IMR-90 (cell line): ENCODE measurements around the gene SVBP. TPM values are rescaled to one million over a fixed set of nuclear protein-coding genes. Genes with fewer than 3 reads are reported as not detected.

Experiments used
- ATAC-seq: fragments of 200-7000 bp; cut with Tn5 transposase; 2 replicates; pipeline ENCODE4 v1.9.1; 2020; ENCODE audit warnings: low read depth, mild to moderate bottlenecking, moderate library complexity
- BruUV-seq: library from RNA; stranded (reverse); fragments of 400-500 nt; replicated peaks from 2 replicates; lab custom pipeline; 2021; lab: Mats Ljungman, UMichigan
- CTCF ChIA-PET: fragments of 300-600 bp; formaldehyde crosslinking; extraction: SDS; loops from one replicate; lab custom pipeline; 2021; ENCODE audit warnings: antibody characterized with exemption; lab: Yijun Ruan, JAX
- POLR2A ChIA-PET: fragments of 300-600 bp; sonication (Branson Sonifier 250); formaldehyde crosslinking; loops from one replicate; lab custom pipeline; 2022; ENCODE audit warnings: antibody characterized with exemption; ENCODE audit not compliant: unreplicated experiment; lab: Charles Lee
- DNase-seq: peaks from one replicate; pipeline ENCODE4 v3.0.0; 2013
- H2AFZ ChIP-seq: replicated peaks from 2 replicates; pipeline ENCODE3; 2013; ENCODE audit warnings: low read length, mild to moderate bottlenecking; ENCODE audit not compliant: poor library complexity
- H2AK5ac ChIP-seq: 2 replicates; pipeline ENCODE4 v1.6.1; 2013; ENCODE audit warnings: low read depth, low read length, inconsistent platforms
- H2AK9ac ChIP-seq: replicated peaks from 2 replicates; pipeline ENCODE3; 2013; ENCODE audit warnings: mild to moderate bottlenecking, low read depth, low read length, moderate library complexity; ENCODE audit not compliant: poor library complexity
- H2BK120ac ChIP-seq: 2 replicates; pipeline ENCODE4 v1.6.1; 2013; ENCODE audit warnings: low read depth, low read length, inconsistent platforms
- H2BK15ac ChIP-seq: 3 replicates; pipeline ENCODE4 v1.6.1; 2013; ENCODE audit warnings: low read depth, low read length, inconsistent platforms
- H2BK20ac ChIP-seq: 2 replicates; pipeline ENCODE4 v1.6.1; 2013; ENCODE audit warnings: low read depth, mild to moderate bottlenecking, inconsistent platforms, low read length, moderate library complexity
- H2BK5ac ChIP-seq: 2 replicates; pipeline ENCODE4 v1.6.1; 2013; ENCODE audit warnings: mild to moderate bottlenecking, low read depth, low read length, inconsistent platforms; ENCODE audit not compliant: poor library complexity, severe bottlenecking
- H3K14ac ChIP-seq: replicated peaks from 2 replicates; pipeline ENCODE4 v1.6.1; 2013; ENCODE audit warnings: low read depth, low read length, inconsistent platforms
- H3K18ac ChIP-seq: 2 replicates; pipeline ENCODE4 v1.6.1; 2013; ENCODE audit warnings: low read depth, low read length, control low read depth
- H3K23ac ChIP-seq: 2 replicates; pipeline ENCODE4 v1.6.1; 2013; ENCODE audit warnings: low read depth, low read length, inconsistent platforms
- H3K27ac ChIP-seq: 2 replicates; pipeline ENCODE4 v1.5.1; 2013; ENCODE audit warnings: mild to moderate bottlenecking, control low read depth, low read length; ENCODE audit not compliant: insufficient read depth
- H3K27me3 ChIP-seq: 2 replicates; pipeline ENCODE4 v1.6.1; 2013; ENCODE audit warnings: low read length; ENCODE audit not compliant: control insufficient read depth, insufficient read depth
- H3K36me3 ChIP-seq: 2 replicates; pipeline ENCODE4 v1.6.1; 2013; ENCODE audit warnings: low read length, mixed read lengths; ENCODE audit not compliant: control insufficient read depth, insufficient read depth
- H3K4ac ChIP-seq: 2 replicates; pipeline ENCODE4 v1.6.1; 2013; ENCODE audit warnings: low read depth, low read length, inconsistent platforms
- H3K4me1 ChIP-seq: 2 replicates; pipeline ENCODE4 v1.6.1; 2013; ENCODE audit warnings: low read length, mixed read lengths; ENCODE audit not compliant: control insufficient read depth, insufficient read depth
- H3K4me2 ChIP-seq: 2 replicates; pipeline ENCODE4 v1.6.1; 2013; ENCODE audit warnings: low read depth, mild to moderate bottlenecking, control low read depth, low read length, moderate library complexity
- H3K4me3 ChIP-seq: 2 replicates; pipeline ENCODE4 v1.5.1; 2013; ENCODE audit warnings: low read depth, mild to moderate bottlenecking, control low read depth, low read length, moderate library complexity; ENCODE audit not compliant: insufficient read depth
- H3K56ac ChIP-seq: 2 replicates; pipeline ENCODE4 v1.6.1; 2013; ENCODE audit warnings: low read length, inconsistent platforms; ENCODE audit not compliant: insufficient read depth; ENCODE audit errors: extremely low read depth
- H3K79me1 ChIP-seq, 2 experiments: 2 replicates each; pipeline ENCODE4 v1.6.1; 2013; ENCODE audit warnings: low read length in 2 of 2, inconsistent platforms in 1 of 2, low read depth in 1 of 2
- H3K9ac ChIP-seq: 2 replicates; pipeline ENCODE4 v1.6.1; 2013; ENCODE audit warnings: low read depth, low read length, control low read depth
- H3K9me1 ChIP-seq: 2 replicates; pipeline ENCODE4 v1.6.1; 2013; ENCODE audit warnings: low read length, inconsistent platforms; ENCODE audit not compliant: insufficient read depth
- H3K9me3 ChIP-seq: 2 replicates; pipeline ENCODE4 v1.6.1; 2013; ENCODE audit warnings: low read length; ENCODE audit not compliant: control insufficient read depth, insufficient read depth
- H4K20me1 ChIP-seq: 2 replicates; pipeline ENCODE4 v1.6.1; 2013; ENCODE audit warnings: low read length, inconsistent platforms; ENCODE audit not compliant: insufficient read depth
- H4K5ac ChIP-seq: 2 replicates; pipeline ENCODE4 v1.6.1; 2013; ENCODE audit warnings: mild to moderate bottlenecking, low read depth, low read length, control low read depth
- H4K8ac ChIP-seq, 2 experiments: 2 replicates each; pipeline ENCODE4 v1.6.1; 2013; ENCODE audit warnings: low read depth in 2 of 2, low read length in 2 of 2, control low read depth in 1 of 2, inconsistent platforms in 1 of 2
- H4K91ac ChIP-seq: 2 replicates; pipeline ENCODE4 v1.6.1; 2013; ENCODE audit warnings: low read depth, low read length, inconsistent platforms; ENCODE audit not compliant: insufficient read depth
- BHLHE40 ChIP-seq: fragments of 150-350 bp; IDR thresholded peaks from 2 replicates; pipeline ENCODE4 v1.6.1; 2016; ENCODE audit warnings: mild to moderate bottlenecking, low read depth, low read length
- CEBPB ChIP-seq: IDR thresholded peaks from 2 replicates; pipeline ENCODE4 v1.6.1; 2012; ENCODE audit warnings: low read depth, low read length, improper control_type of control experiment
- FOS ChIP-seq: fragments of 150-350 bp; IDR thresholded peaks from 2 replicates; pipeline ENCODE4 v1.6.1; 2016; ENCODE audit warnings: low read depth, low read length
- MAFK ChIP-seq: IDR thresholded peaks from 2 replicates; pipeline ENCODE4 v1.6.1; 2012; ENCODE audit warnings: low read depth, low read length, improper control_type of control experiment
- MAZ ChIP-seq: IDR thresholded peaks from 2 replicates; pipeline ENCODE4 v1.6.1; 2012; ENCODE audit warnings: low read depth, mild to moderate bottlenecking, low read length, improper control_type of control experiment, moderate library complexity, borderline replicate concordance
- MXI1 ChIP-seq: IDR thresholded peaks from 2 replicates; pipeline ENCODE4 v1.6.1; 2012; ENCODE audit warnings: low read depth, mild to moderate bottlenecking, low read length, moderate library complexity, borderline replicate concordance
- NFE2L2 ChIP-seq: fragments of 150-350 bp; IDR thresholded peaks from 2 replicates; pipeline ENCODE4 v1.6.1; 2016; ENCODE audit warnings: low read depth, mild to moderate bottlenecking, low read length
- POLR2A ChIP-seq: IDR thresholded peaks from 2 replicates; pipeline ENCODE4 v1.6.1; 2012; ENCODE audit warnings: mild to moderate bottlenecking, low read depth, low read length
- RCOR1 ChIP-seq: IDR thresholded peaks from 2 replicates; pipeline ENCODE4 v1.6.1; 2012; ENCODE audit warnings: mild to moderate bottlenecking, low read length, improper control_type of control experiment; ENCODE audit not compliant: insufficient replicate concordance
- RFX5 ChIP-seq: IDR thresholded peaks from 2 replicates; pipeline ENCODE4 v1.8.0; 2012; ENCODE audit warnings: low read depth, mild to moderate bottlenecking, low read length, moderate library complexity
- SMC3 ChIP-seq: fragments of 150-350 bp; IDR thresholded peaks from 2 replicates; pipeline ENCODE4 v1.6.1; 2016; ENCODE audit warnings: low read depth, mild to moderate bottlenecking, antibody characterized with exemption, low read length, moderate library complexity
- WGBS, 2 experiments: methylation state at CpG; one replicate each; pipeline versions ENCODE4 v1.1.5 to v1.1.7; 2013; ENCODE audit warnings: missing lambda C conversion rate in 2 of 2; ENCODE audit not compliant: insufficient read length in 1 of 2; ENCODE audit errors: extremely low coverage in 2 of 2; 5-methylcytosine and 5-hydroxymethylcytosine counted together
- dilution Hi-C: fragments of 300-500 bp; cut with HindIII; formaldehyde crosslinking; loops from one replicate; pipeline ENCODE4 v1.14.3; 2018; ENCODE audit warnings: low sequenced_read_pairs; ENCODE audit not compliant: unreplicated experiment
- in situ Hi-C: fragments of 300-500 bp; cut with MboI; formaldehyde crosslinking; loops from 3 replicates; pipeline ENCODE4 v1.14.3; 2019; ENCODE audit warnings: low sequenced_read_pairs, inconsistent platforms, mixed read lengths
- intact Hi-C: fragments of 100-400 bp; cut with micrococcal nuclease; formaldehyde crosslinking; loops from 2 replicates; pipeline ENCODE4 v1.10.0; 2022
- polyA plus RNA-seq, 3 experiments: library from polyadenylated mRNA; depleted of rRNA; stranded (reverse); fragments of >200 nt; gene quantifications; 2 replicates each; pipeline ENCODE4 v1.2.3, GENCODE V29; 2012; ENCODE audit warnings: low replicate concordance in 1 of 3
- total RNA-seq: library from RNA; depleted of rRNA; stranded (reverse); fragments of >200 nt; gene quantifications from 2 replicates; pipeline ENCODE4 v1.2.3, GENCODE V29; 2012
- TF ChIP-seq, protein P1 (sequence below): fragments of 150-350 bp; IDR thresholded peaks from 2 replicates; pipeline ENCODE4 v1.6.1; 2016; ENCODE audit warnings: low read depth, mild to moderate bottlenecking, low read length, moderate library complexity, borderline replicate concordance
- TF ChIP-seq, protein P2 (sequence below): conservative IDR thresholded peaks from 2 replicates; pipeline ENCODE4 v1.5.1; 2012; ENCODE audit warnings: mild to moderate bottlenecking, low read depth, low read length, improper control_type of control experiment

SVBP gene
- total and polyA plus RNA-seq, 2 of the 4 experiments (the other 2 are of a cell fraction): 9.7 to 11.5 TPM

DNA sequence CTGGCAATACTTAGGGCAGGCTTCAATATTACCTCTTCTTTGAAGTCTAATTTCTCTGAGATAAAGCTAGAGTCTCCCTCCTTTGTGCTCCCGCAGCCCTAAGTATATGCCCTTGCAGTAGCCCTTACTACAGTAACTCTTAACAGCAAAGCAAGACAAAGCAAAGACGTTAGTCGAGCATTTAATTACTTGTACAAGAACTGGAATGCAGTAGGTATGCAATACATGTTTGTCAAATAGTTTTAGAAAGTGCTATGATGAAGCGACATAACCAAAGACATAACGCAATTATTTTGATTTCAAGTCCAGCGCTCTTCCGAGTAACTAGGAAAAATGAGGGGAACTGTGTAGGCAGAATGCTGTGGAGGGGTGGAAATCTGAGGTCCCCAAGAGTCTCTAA lies 51.9 kb downstream of the SVBP start (continued):
- TF ChIP-seq CEBPB (no peak), FOS (no peak)

- ATAC-seq: no peak
- dilution Hi-C loops: no loop called here
These were observed 54.9 kb downstream of the SVBP start for GRCh38 chr1:42762269-42762668.

More at GRCh38 chr1:42762269-42762668, 54.9 kb downstream of the SVBP start:
- Histone ChIP-seq H3K27me3 (no peaks in the 10 kb centered on the region), H2BK20ac (no peak overlapping the region), H3K4me3 (no peak overlapping the region), H2BK5ac (no peak overlapping the region), H4K91ac (no peak overlapping the region), H3K18ac (no peak overlapping the region), H3K9me1 (peaks cover 7% of the 10 kb centered on the region), H3K56ac (no peak overlapping the region), H4K5ac (no peak overlapping the region), H3K9ac (no peak overlapping the region), H2BK120ac (no peak overlapping the region), H3K79me1 (peaks cover 19 to 31% of the 10 kb centered on the region in 2 experiments), H3K4ac (no peak overlapping the region), H2AK9ac (no peak overlapping the region), H2AFZ (no peak overlapping the region), H4K20me1 (peaks cover 32% of the 10 kb centered on the region), H3K23ac (0 out of 2 replicates have a peak overlapping the region, but pooled peaks have one; percentile 20), H2BK15ac (no peak overlapping the region), H3K9me3 (no peaks in the 10 kb centered on the region), H3K4me1 (no peaks in the 10 kb centered on the region; the same call in 1 of the 2 replicates), H3K36me3 (peaks cover 25% of the 10 kb centered on the region), H3K4me2 (no peak overlapping the region), H4K8ac (no peak overlapping the region), H2AK5ac (no peak overlapping the region), H3K27ac (no peak overlapping the region), H3K14ac (no peak overlapping the region)
- no CpG with 5 or more reads among the region's 5 CpGs for WGBS, 2 experiments
- no peak for DNase-seq
- ChIA-PET POLR2A (interaction anchor here (0.6 kb wide), 1 partner anchor 40 kb away, joined by 5 read pairs; no protein-coding TSS in a partner anchor), CTCF (interaction anchor here (0.6 kb wide), 1 partner anchor 44 kb away, joined by 3 read pairs; no protein-coding TSS in a partner anchor)
- BruUV-seq: no TSS peak
- intact Hi-C loops: loop anchor here (10.0 kb wide), 1 partner anchor 427 kb away; the partner anchor contains the start of gene FOXJ3
- TF ChIP-seq NFE2L2: no peak
- no peak for TF ChIP-seq CEBPB
- TF ChIP-seq FOS: no peak
- TF ChIP-seq SMC3: no peak
- TF ChIP-seq MAFK: no peak
- TF ChIP-seq, protein P1, sequence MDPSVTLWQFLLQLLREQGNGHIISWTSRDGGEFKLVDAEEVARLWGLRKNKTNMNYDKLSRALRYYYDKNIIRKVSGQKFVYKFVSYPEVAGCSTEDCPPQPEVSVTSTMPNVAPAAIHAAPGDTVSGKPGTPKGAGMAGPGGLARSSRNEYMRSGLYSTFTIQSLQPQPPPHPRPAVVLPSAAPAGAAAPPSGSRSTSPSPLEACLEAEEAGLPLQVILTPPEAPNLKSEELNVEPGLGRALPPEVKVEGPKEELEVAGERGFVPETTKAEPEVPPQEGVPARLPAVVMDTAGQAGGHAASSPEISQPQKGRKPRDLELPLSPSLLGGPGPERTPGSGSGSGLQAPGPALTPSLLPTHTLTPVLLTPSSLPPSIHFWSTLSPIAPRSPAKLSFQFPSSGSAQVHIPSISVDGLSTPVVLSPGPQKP: no peak
- no peak for TF ChIP-seq POLR2A
- TF ChIP-seq RFX5: no peak
- no peak for TF ChIP-seq RCOR1
- TF ChIP-seq MAZ: no peak
- no peak for TF ChIP-seq MXI1
- TF ChIP-seq, protein P2, sequence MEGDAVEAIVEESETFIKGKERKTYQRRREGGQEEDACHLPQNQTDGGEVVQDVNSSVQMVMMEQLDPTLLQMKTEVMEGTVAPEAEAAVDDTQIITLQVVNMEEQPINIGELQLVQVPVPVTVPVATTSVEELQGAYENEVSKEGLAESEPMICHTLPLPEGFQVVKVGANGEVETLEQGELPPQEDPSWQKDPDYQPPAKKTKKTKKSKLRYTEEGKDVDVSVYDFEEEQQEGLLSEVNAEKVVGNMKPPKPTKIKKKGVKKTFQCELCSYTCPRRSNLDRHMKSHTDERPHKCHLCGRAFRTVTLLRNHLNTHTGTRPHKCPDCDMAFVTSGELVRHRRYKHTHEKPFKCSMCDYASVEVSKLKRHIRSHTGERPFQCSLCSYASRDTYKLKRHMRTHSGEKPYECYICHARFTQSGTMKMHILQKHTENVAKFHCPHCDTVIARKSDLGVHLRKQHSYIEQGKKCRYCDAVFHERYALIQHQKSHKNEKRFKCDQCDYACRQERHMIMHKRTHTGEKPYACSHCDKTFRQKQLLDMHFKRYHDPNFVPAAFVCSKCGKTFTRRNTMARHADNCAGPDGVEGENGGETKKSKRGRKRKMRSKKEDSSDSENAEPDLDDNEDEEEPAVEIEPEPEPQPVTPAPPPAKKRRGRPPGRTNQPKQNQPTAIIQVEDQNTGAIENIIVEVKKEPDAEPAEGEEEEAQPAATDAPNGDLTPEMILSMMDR: no peak
- TF ChIP-seq BHLHE40: no peak
- in situ Hi-C loops: no loop called here
